ENCODE measurements around the gene IRAK1.

DNA sequence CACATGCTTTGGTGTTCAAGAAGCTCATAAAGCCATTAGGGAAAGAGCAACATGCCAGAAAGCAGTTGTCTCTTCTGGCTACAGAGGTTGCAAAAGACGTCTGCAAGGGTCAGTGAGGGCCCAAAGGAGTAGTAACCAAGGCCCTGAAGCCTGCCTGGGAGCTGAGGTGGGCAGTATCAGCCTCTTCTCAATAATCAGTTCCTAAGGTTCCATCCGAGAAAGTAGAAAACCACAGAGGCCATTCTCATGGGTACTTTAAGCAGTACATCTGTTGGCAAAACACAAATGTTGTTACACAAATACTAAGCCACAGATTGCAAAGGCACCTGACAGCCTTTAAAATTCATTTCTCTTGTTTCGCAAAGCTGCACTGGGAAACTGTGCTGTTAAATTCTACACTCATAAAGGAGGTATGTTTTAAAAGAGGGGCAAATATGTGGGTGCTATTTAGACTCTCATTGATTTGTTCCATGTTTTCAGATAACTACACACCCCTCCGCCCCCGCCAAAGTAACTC, 40.1 kb upstream of the IRAK1 start:
- TF ChIP-seq CTCF (IDR thresholded peaks at IDR 0.05; ENCODE audit: poor library complexity, severe bottlenecking) (no peak), TAF1 (IDR thresholded peaks at IDR 0.05; ENCODE audit: low read depth) (no peak)
